Measurements from ENCODE around the gene HLA-DPA1.

DNA sequence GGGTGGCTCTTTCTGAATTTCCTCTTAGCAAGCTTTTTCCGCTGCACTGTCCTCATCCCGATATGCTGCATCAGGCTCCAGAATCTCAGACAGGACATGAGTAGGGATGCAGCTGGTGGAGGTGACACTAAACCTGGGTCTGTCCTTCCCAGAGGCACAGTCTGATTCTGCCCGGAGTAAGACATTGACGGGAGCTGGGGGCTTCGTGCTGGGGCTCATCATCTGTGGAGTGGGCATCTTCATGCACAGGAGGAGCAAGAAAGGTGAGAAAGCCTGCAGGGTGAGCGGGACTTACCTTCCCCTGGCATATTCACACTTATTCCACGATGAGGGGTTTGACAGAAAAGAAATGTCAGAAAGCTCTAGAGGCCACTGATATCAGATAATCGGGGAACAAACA lies 12.2 kb upstream of the HLA-DPA1 start:
- no peak for TF ChIP-seq EZH2 (IDR thresholded peaks at IDR 0.05; ENCODE audit: low read length, missing control alignments)
- TF ChIP-seq CTCF (conservative IDR thresholded peaks at IDR 0.05 in 1 of 2, IDR thresholded peaks at IDR 0.05 in 1 of 2; ENCODE audit: low read depth in 1 of 2, low read length in 2 of 2): no peak
